Hepatocyte (in vitro differentiated cells): ENCODE data around the gene SUGCT. TPM values are rescaled to one million over a fixed set of nuclear protein-coding genes. Genes with fewer than 3 reads are reported as not detected.

Experiments
- DNase-seq: peaks from one replicate; pipeline ENCODE4 v3.0.0-alpha.2; 2016; ENCODE audit warnings: low spot score
- H2AFZ ChIP-seq: fragments of 200-600 bp; sonication (generic); 2 replicates; pipeline ENCODE4 v1.6.0; 2016; ENCODE audit warnings: antibody characterized with exemption, mild to moderate bottlenecking
- H3K27ac ChIP-seq: fragments of 200-600 bp; sonication (generic); 2 replicates; pipeline ENCODE4 v1.5.1; 2016; ENCODE audit warnings: mild to moderate bottlenecking
- H3K27me3 ChIP-seq: fragments of 200-600 bp; sonication (generic); 2 replicates; pipeline ENCODE4 v1.6.1; 2016
- H3K36me3 ChIP-seq: fragments of 200-600 bp; sonication (generic); replicated peaks from 2 replicates; pipeline ENCODE4 v1.5.1; 2016; ENCODE audit warnings: low read depth; ENCODE audit not compliant: insufficient read depth
- H3K4me1 ChIP-seq: fragments of 200-600 bp; sonication (generic); 2 replicates; pipeline ENCODE4 v1.5.1; 2016; ENCODE audit warnings: mild to moderate bottlenecking, moderate library complexity; ENCODE audit not compliant: insufficient read depth
- H3K4me2 ChIP-seq: fragments of 200-600 bp; sonication (generic); 2 replicates; pipeline ENCODE4 v1.6.0; 2016
- H3K4me3 ChIP-seq: fragments of 200-600 bp; sonication (generic); 2 replicates; pipeline ENCODE4 v1.5.1; 2016; ENCODE audit warnings: mild to moderate bottlenecking
- H3K79me2 ChIP-seq: fragments of 200-600 bp; sonication (generic); 2 replicates; pipeline ENCODE4 v1.6.0; 2017; ENCODE audit warnings: mild to moderate bottlenecking
- H3K9me2 ChIP-seq: fragments of 200-600 bp; sonication (generic); replicated peaks from 2 replicates; pipeline ENCODE4 v1.6.0; 2017; ENCODE audit warnings: mild to moderate bottlenecking; ENCODE audit not compliant: insufficient read depth
- H3K9me3 ChIP-seq: fragments of 200-600 bp; sonication (generic); 2 replicates; pipeline ENCODE4 v1.5.1; 2016; ENCODE audit warnings: low read depth, mild to moderate bottlenecking
- H4K20me1 ChIP-seq: fragments of 200-600 bp; sonication (generic); 2 replicates; pipeline ENCODE4 v1.6.0; 2016; ENCODE audit warnings: mild to moderate bottlenecking; ENCODE audit not compliant: insufficient read depth, poor library complexity, severe bottlenecking
- CTCF ChIP-seq: fragments of 200-600 bp; sonication (generic); IDR thresholded peaks from 2 replicates; pipeline ENCODE4 v1.5.1; 2016; ENCODE audit warnings: antibody characterized with exemption, mild to moderate bottlenecking; ENCODE audit not compliant: poor library complexity
- EZH2 ChIP-seq: fragments of 200-600 bp; sonication (generic); IDR thresholded peaks from 2 replicates; pipeline ENCODE4 v1.6.1; 2016; ENCODE audit warnings: antibody characterized with exemption, mild to moderate bottlenecking, borderline replicate concordance
- EZH2phosphoT487 ChIP-seq: fragments of 200-600 bp; sonication (generic); IDR thresholded peaks from one replicate; pipeline ENCODE4 v1.6.1; 2018; ENCODE audit warnings: antibody characterized with exemption, mild to moderate bottlenecking, low read depth, moderate library complexity; ENCODE audit not compliant: unreplicated experiment, severe bottlenecking
- WGBS: methylation state at CpG from one replicate; pipeline ENCODE4 v1.1.6; 2016; ENCODE audit warnings: low lambda C conversion rate; ENCODE audit errors: missing lambda C conversion rate; 5-methylcytosine and 5-hydroxymethylcytosine counted together
- polyA plus RNA-seq: library from polyadenylated mRNA; unstranded; fragments of >200 nt; fragmentation: Nextera tagmentation; extraction: Ambion mirVana; gene quantifications from 2 replicates; pipeline ENCODE4 v1.2.1, GENCODE V29; 2016
- total RNA-seq: library from RNA; depleted of rRNA; stranded (reverse); fragments of >200 nt; gene quantifications from 2 replicates; pipeline ENCODE4 v1.2.3, GENCODE V29; 2014

Gene SUGCT
- total and polyA plus RNA-seq, 2 experiments from 2014 or later: 5.1 to 12.0 TPM

DNA sequence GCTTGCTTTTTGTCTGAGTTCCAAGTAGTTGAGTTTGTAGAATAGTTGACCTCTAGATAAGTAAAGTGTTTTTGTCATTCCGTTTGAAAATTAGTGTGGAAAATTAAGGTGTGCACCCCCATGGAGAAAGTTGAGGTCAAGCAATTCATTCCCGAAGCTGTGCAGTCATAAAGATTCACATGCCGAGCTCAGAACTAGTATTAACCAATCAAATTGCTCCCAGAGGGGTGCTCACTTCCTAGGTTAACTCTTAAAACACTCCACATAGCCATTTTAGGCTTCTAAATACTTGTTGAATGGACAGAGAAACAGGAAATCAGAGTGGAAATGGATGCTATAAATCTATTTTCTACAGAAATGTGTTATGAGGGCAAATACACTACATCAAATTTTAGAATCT, 638.9 kb downstream of the SUGCT start:
- Histone ChIP-seq H3K4me3 (no peak overlapping the region), H3K4me1 (no peaks in the 10 kb centered on the region), H3K27ac (no peak overlapping the region), H3K36me3 (no peaks in the 10 kb centered on the region), H4K20me1 (no peaks in the 10 kb centered on the region), H3K27me3 (no peaks in the 10 kb centered on the region), H2AFZ (no peak overlapping the region), H3K9me3 (no peaks in the 10 kb centered on the region), H3K4me2 (no peak overlapping the region), H3K9me2 (no peaks in the 10 kb centered on the region), H3K79me2 (no peaks in the 10 kb centered on the region)
- no peak for TF ChIP-seq EZH2
- no peak for TF ChIP-seq CTCF
- no peak for TF ChIP-seq EZH2phosphoT487
- 74% methylated on average over 3 of the region's 3 CpGs for WGBS
- DNase-seq: no peak

DNA sequence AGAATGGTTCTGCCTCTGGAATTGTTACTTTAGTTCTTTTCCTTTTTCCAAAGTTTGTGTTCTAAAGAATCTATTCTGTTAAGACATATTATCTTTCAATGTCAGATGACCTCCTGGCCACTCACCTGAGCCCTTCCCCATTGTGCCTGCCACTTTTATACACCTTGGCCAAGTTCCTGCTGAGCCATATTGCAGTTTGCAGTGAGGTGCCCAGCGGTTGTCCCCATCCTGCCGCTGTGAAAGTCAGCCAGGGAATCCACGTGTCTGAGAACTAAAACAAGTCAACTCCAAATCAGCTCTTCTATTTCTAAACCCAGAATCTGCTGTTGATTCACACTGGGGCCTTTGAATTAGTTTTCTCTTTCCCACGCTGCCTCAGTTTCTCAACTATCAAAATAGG, 641.1 kb downstream of the SUGCT start:
- peaks cover 11% of the 10 kb centered on the region for H3K4me1 ChIP-seq
- H2AFZ ChIP-seq: no peak overlapping the region
- no peak overlapping the region for H3K4me3 ChIP-seq
- H4K20me1 ChIP-seq: no peaks in the 10 kb centered on the region
- DNase-seq: no peak
- WGBS: 91% methylated on average over 4 of the region's 4 CpGs
- no peaks in the 10 kb centered on the region for H3K9me3 ChIP-seq
- H3K79me2 ChIP-seq: no peaks in the 10 kb centered on the region
- no peak overlapping the region for H3K4me2 ChIP-seq
- no peaks in the 10 kb centered on the region for H3K36me3 ChIP-seq
- TF ChIP-seq EZH2phosphoT487 (no peak), CTCF (no peak), EZH2 (no peak)
- no peaks in the 10 kb centered on the region for H3K27me3 ChIP-seq
- no peaks in the 10 kb centered on the region for H3K9me2 ChIP-seq
- no peak overlapping the region for H3K27ac ChIP-seq

- Histone ChIP-seq H2AFZ (no peak overlapping the region), H3K4me3 (no peak overlapping the region), H3K36me3 (no peaks in the 10 kb centered on the region), H4K20me1 (no peaks in the 10 kb centered on the region), H3K4me1 (peaks cover 11% of the 10 kb centered on the region), H3K27me3 (no peaks in the 10 kb centered on the region), H3K4me2 (no peak overlapping the region), H3K27ac (no peak overlapping the region), H3K79me2 (no peaks in the 10 kb centered on the region), H3K9me3 (no peaks in the 10 kb centered on the region), H3K9me2 (no peaks in the 10 kb centered on the region)
- WGBS: 96% methylated on average over 5 of the region's 5 CpGs
- no peak for DNase-seq
- TF ChIP-seq EZH2phosphoT487: no peak
- no peak for TF ChIP-seq EZH2
- TF ChIP-seq CTCF: no peak
Measured at GRCh38 chr7:40777730-40778312, 643.0 kb downstream of the SUGCT start.
